Uterus (tissue), 2 donors: ENCODE measurements around the gene GRIK4.

ENCODE experiments used
- POLR2A ChIP-seq, 2 donors: fragments of 450-650 bp; IDR thresholded peaks; one replicate each; pipeline ENCODE4 v1.6.1; 2016; ENCODE audit warnings: antibody characterized with exemption in 2 of 2, mild to moderate bottlenecking in 1 of 2, moderate library complexity in 1 of 2
- TF ChIP-seq, protein P1 (sequence below), 4 experiments: fragments of 200-600 bp in 2 of 4; fragments of 450-650 bp in 2 of 4; sonication (generic) in 2 of 4; IDR thresholded peaks; one replicate each; pipeline ENCODE4 v1.5.1; 2016 to 2019; ENCODE audit warnings: antibody characterized with exemption in 4 of 4, mild to moderate bottlenecking in 2 of 4, moderate library complexity in 1 of 4

- TF ChIP-seq, protein P1, sequence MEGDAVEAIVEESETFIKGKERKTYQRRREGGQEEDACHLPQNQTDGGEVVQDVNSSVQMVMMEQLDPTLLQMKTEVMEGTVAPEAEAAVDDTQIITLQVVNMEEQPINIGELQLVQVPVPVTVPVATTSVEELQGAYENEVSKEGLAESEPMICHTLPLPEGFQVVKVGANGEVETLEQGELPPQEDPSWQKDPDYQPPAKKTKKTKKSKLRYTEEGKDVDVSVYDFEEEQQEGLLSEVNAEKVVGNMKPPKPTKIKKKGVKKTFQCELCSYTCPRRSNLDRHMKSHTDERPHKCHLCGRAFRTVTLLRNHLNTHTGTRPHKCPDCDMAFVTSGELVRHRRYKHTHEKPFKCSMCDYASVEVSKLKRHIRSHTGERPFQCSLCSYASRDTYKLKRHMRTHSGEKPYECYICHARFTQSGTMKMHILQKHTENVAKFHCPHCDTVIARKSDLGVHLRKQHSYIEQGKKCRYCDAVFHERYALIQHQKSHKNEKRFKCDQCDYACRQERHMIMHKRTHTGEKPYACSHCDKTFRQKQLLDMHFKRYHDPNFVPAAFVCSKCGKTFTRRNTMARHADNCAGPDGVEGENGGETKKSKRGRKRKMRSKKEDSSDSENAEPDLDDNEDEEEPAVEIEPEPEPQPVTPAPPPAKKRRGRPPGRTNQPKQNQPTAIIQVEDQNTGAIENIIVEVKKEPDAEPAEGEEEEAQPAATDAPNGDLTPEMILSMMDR (IDR thresholded peaks at IDR 0.05): no peak
- TF ChIP-seq POLR2A (IDR thresholded peaks at IDR 0.05): no peak
Measured at GRCh38 chr11:120512739-120513435, 1.3 kb downstream of the GRIK4 start.
